Body of pancreas (tissue), 4 donors: Measurements from ENCODE around the gene UMAD1.

Source experiments
- POLR2A ChIP-seq, 3 donors: fragments of 450-650 bp; IDR thresholded peaks; one replicate each; pipeline ENCODE4 v1.6.1; 2016; ENCODE audit warnings: antibody characterized with exemption in 3 of 3, mild to moderate bottlenecking in 2 of 3
- TF ChIP-seq, protein P1 (sequence below), 7 experiments: fragments of 450-650 bp in 4 of 7; fragments of 200-600 bp in 3 of 7; sonication (generic) in 3 of 7; IDR thresholded peaks; one replicate each; pipeline ENCODE4 v1.5.1; 2016 to 2019; ENCODE audit warnings: antibody characterized with exemption in 7 of 7

DNA sequence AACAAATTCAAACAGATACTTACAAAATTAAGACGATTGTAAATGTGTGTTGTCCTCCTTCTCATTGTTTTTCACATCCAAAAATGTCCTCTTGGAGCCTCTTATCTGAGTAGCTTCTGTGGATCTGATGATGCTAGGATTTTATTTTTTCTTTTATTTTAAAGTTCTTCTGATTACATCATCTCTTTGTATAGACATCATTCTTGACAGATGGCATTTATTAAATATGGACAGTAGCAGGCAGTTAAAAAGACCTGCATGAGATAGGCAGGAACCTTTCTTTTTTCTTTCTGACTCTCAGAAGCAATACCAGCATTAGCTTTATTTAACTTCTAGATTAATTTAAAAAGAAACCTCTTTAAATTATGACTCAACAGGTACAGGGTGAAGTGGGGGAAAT, 77.9 kb downstream of the UMAD1 start, which contains the start of gene RPA3:
- TF ChIP-seq, protein P1, sequence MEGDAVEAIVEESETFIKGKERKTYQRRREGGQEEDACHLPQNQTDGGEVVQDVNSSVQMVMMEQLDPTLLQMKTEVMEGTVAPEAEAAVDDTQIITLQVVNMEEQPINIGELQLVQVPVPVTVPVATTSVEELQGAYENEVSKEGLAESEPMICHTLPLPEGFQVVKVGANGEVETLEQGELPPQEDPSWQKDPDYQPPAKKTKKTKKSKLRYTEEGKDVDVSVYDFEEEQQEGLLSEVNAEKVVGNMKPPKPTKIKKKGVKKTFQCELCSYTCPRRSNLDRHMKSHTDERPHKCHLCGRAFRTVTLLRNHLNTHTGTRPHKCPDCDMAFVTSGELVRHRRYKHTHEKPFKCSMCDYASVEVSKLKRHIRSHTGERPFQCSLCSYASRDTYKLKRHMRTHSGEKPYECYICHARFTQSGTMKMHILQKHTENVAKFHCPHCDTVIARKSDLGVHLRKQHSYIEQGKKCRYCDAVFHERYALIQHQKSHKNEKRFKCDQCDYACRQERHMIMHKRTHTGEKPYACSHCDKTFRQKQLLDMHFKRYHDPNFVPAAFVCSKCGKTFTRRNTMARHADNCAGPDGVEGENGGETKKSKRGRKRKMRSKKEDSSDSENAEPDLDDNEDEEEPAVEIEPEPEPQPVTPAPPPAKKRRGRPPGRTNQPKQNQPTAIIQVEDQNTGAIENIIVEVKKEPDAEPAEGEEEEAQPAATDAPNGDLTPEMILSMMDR (IDR thresholded peaks at IDR 0.05): no peak
- no peak for TF ChIP-seq POLR2A (IDR thresholded peaks at IDR 0.05)
